Skeletal muscle satellite cell (primary cell): Measurements from ENCODE around the gene MAEL.

Experiments used
- H3K27me3 ChIP-seq: 2 replicates; pipeline ENCODE4 v1.7.0; 2013; ENCODE audit warnings: low read length; ENCODE audit not compliant: control insufficient read depth, insufficient read depth
- H3K36me3 ChIP-seq: 2 replicates; pipeline ENCODE4 v1.7.0; 2013; ENCODE audit warnings: mild to moderate bottlenecking, control low read depth, low read length; ENCODE audit not compliant: insufficient read depth
- H3K4me1 ChIP-seq: 2 replicates; pipeline ENCODE4 v1.7.0; 2013; ENCODE audit warnings: low read length; ENCODE audit not compliant: control insufficient read depth, insufficient read depth
- H3K4me2 ChIP-seq: 2 replicates; pipeline ENCODE4 v1.7.0; 2013; ENCODE audit warnings: mild to moderate bottlenecking, low read length
- H3K4me3 ChIP-seq: 2 replicates; pipeline ENCODE4 v1.7.0; 2013; ENCODE audit warnings: low read length
- H3K9ac ChIP-seq: 2 replicates; pipeline ENCODE4 v1.7.0; 2013; ENCODE audit warnings: mild to moderate bottlenecking, low read depth, low read length, moderate library complexity
- H3K9me3 ChIP-seq: replicated peaks from 2 replicates; pipeline ENCODE4 v1.7.0; 2013; ENCODE audit warnings: mild to moderate bottlenecking, control low read depth, low read length

The MAEL gene

DNA sequence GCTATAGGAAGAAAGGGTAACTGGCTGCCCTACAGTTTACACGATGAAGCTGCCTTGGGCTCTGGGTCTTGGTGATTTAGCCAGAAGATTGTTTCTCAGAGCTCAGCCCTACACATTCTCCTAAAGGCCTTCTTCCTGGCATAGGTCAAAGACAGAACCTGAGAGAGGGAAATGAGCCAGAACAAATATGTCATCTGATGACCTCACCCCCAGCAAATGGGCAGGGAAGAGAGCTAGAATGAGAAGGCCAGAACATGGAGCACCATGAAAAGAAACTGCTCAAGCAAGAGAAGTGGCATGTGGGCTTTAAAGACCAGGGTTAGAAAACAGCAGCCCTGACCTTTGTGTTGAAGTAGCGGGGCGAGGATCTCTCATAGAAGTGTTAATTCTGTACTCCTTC is 8.3 kb upstream of the MAEL start:
- Histone ChIP-seq H3K4me1 (no peaks in the 10 kb centered on the region), H3K4me2 (no peak overlapping the region), H3K4me3 (no peak overlapping the region), H3K36me3 (no peaks in the 10 kb centered on the region), H3K9me3 (no peaks in the 10 kb centered on the region), H3K27me3 (peaks cover 35% of the 10 kb centered on the region), H3K9ac (no peak overlapping the region)

DNA sequence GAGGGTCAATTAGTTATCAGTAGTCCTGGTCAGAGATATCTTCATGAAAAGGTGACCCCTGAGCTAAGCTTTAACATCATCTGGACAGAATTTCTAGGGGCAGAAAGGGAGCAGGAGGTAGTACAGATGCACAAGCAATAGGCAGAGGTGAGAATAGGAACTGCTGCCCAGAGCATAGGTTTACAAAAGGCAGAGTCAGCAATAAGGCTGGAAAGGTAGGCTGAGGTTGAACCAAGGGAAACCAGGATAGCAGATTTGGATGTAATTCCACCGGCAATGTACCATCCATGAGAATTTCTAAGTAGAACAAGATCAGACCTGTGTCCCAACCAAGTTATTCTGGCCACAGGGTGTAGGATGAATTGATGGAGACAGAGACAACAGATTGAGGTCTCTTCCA is 7.5 kb upstream of the MAEL start:
- Histone ChIP-seq H3K36me3 (no peaks in the 10 kb centered on the region), H3K9ac (no peak overlapping the region), H3K4me3 (no peak overlapping the region), H3K27me3 (peaks cover 28% of the 10 kb centered on the region), H3K4me2 (no peak overlapping the region), H3K4me1 (no peaks in the 10 kb centered on the region), H3K9me3 (no peaks in the 10 kb centered on the region)

DNA sequence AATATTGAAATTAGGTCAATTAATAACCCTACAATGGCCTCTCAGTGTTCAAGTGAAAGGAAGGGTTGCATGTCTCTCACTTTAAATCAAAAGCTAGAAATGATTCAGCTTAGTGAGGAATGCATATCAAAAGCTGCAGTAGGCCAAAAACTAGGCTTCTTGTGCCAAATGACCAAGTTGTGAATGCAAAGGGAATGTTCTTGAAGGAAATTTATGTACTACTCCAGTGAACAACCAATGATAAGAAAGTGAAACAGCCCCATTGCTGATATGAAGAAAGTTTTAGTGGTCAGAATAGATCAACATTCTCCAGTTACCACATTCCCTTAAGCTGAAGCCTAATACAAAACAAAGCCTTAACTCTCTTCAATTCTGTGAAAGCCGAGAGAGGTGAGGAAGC is 10.0 kb downstream of the MAEL start:
- Histone ChIP-seq H3K9ac (no peak overlapping the region), H3K27me3 (no peaks in the 10 kb centered on the region), H3K4me2 (no peak overlapping the region), H3K4me3 (no peak overlapping the region), H3K36me3 (no peaks in the 10 kb centered on the region), H3K9me3 (no peaks in the 10 kb centered on the region), H3K4me1 (no peaks in the 10 kb centered on the region)

DNA sequence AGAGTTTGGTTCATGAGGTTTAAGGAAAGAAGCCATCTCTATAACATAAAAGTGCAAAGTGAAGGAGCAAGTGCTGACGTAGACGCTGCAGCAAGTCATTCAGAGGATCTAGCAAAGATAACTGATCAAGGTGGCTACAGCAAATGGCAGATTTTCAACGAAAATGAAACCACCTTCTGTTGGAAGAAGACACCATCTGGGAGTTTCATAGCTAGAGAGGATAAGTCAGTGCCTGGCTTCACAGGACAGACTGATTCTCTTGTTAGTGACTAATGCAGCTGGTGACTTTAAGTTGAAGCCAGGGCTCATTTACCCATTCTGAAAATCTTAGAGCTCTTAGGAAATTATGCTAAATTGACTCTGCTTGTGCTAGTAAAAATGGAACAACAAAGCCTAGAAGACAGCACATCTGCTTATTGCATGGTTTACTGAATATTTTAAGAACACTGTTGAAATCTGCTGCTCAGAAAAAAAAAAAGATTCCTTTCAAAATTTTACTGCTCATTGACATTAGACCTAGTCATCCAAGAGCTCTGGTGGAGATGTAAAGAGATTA is 10.5 kb downstream of the MAEL start:
- H3K9ac ChIP-seq, result no peak overlapping the region
- no peak overlapping the region for H3K4me2 ChIP-seq
- H3K9me3 ChIP-seq, result no peaks in the 10 kb centered on the region
- no peaks in the 10 kb centered on the region for H3K27me3 ChIP-seq
- H3K4me3 ChIP-seq, result no peak overlapping the region
- no peaks in the 10 kb centered on the region for H3K4me1 ChIP-seq
- no peaks in the 10 kb centered on the region for H3K36me3 ChIP-seq

DNA sequence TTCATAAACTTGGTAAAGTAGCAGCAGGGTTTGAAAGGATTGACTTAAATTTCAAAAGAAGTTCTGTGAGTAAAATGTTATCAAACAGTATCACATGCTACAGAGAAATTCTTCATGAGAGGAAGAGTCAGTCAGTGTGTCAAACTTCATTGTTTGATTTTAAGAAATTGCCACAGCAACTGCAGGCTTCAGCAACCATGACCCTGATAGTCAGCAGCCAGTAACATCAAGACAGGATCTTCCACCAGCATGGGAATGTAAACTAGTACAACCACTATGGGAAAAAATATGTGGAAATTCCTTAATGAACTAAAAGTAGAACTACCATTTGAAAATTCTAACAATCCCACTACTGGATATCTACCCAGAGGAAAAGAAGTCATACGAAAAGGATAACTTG is 11.5 kb downstream of the MAEL start:
- Histone ChIP-seq H3K4me2 (no peak overlapping the region), H3K4me1 (no peaks in the 10 kb centered on the region), H3K4me3 (no peak overlapping the region), H3K36me3 (no peaks in the 10 kb centered on the region), H3K9me3 (no peaks in the 10 kb centered on the region), H3K27me3 (peaks cover 3% of the 10 kb centered on the region), H3K9ac (no peak overlapping the region)

DNA sequence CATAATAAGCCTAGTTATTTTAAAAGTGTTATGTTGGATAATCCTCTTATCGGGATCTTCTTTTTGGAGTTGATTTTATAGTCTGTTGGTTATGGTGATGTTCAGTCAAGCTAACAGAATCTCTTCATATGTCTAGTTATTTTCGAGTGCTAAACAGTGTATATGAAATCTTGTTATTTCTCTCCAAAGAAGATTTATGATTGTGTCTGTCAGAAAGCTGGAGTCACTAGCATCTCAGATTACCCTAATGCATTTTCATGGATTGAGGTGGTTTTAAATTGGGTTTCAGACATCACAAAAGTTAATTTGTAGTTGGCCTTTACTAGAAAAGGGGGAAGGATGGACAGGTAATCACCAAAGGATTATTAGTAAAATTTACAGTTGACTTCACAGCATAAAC is 13.3 kb downstream of the MAEL start:
- no peaks in the 10 kb centered on the region for H3K9me3 ChIP-seq
- H3K27me3 ChIP-seq, result peaks cover 3% of the 10 kb centered on the region
- no peak overlapping the region for H3K4me3 ChIP-seq
- no peaks in the 10 kb centered on the region for H3K36me3 ChIP-seq
- H3K9ac ChIP-seq, result no peak overlapping the region
- H3K4me2 ChIP-seq, result no peak overlapping the region
- H3K4me1 ChIP-seq, result no peaks in the 10 kb centered on the region

DNA sequence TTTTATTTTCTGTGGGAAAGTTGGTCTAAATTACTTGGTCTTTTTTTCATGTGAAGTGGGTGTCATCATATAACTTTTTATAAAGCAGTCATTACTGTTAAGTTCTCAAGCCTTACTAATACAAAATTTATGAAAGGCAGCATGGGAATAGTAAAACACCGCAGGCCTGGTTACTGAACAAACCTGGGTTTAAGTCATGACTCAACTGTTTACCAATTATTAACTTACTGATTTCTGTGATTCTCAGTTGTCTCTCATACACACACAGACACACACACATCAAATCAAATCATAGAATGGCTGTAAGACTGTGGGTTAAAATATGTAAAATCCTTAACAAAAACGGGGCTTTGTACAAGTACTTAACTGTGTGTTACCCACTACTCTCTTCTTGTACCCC is 14.6 kb downstream of the MAEL start:
- no peak overlapping the region for H3K4me2 ChIP-seq
- H3K36me3 ChIP-seq, result no peaks in the 10 kb centered on the region
- peaks cover 3% of the 10 kb centered on the region for H3K27me3 ChIP-seq
- H3K9ac ChIP-seq, result no peak overlapping the region
- H3K9me3 ChIP-seq, result no peaks in the 10 kb centered on the region
- no peaks in the 10 kb centered on the region for H3K4me1 ChIP-seq
- H3K4me3 ChIP-seq, result no peak overlapping the region

DNA sequence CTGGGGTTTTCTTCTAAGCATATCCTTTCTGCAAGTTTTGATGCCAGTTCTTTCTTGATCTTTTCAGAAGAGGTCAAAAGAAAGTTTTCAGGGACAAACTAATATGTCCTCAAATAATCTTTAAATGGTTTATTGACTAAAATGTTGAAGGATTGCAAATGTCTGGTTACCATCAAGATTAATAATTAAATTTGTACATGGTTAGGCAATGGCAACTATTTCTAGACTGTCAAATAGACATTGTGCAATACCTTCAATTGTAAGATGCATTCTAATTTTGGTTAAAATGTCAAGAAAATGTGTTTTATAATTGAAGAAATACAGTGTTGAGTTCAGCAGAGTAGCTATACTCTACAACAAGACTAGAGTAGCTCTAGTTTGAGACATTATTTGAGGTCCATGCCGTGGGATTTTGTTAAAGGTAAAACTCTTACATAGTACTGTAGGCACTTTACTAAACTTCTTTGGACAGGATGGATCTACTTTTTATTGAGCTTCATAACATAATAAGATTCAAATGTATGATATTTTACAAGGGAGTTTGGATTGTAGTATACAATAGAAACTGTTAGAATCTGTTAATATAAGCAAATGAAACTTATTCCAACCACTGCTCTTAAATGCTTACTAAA is 22.6 kb downstream of the MAEL start:
- Histone ChIP-seq H3K36me3 (no peaks in the 10 kb centered on the region), H3K4me3 (no peak overlapping the region), H3K9ac (no peak overlapping the region), H3K4me2 (no peak overlapping the region), H3K9me3 (no peaks in the 10 kb centered on the region), H3K27me3 (no peaks in the 10 kb centered on the region), H3K4me1 (no peaks in the 10 kb centered on the region)

DNA sequence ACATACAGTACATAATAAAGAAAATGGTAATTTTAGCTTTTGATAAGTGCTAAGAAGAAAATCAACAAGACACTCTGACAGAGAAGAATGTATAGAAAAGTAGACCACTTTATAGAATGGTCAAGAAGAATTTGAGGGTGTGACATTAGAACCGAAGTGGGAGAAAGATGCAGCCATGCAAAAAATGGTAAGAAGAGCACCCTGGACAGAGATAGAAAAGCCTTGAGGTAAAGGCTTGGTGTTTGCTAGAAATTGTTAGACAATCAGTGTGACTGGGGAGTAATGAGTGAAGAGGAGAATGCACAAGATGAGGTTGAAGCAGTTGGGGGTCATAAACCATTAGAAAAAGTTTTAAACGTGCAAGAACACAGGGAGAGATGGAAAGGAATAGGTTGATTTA is 23.5 kb downstream of the MAEL start:
- no peaks in the 10 kb centered on the region for H3K9me3 ChIP-seq
- no peak overlapping the region for H3K4me2 ChIP-seq
- H3K4me3 ChIP-seq, result no peak overlapping the region
- no peaks in the 10 kb centered on the region for H3K4me1 ChIP-seq
- H3K36me3 ChIP-seq, result no peaks in the 10 kb centered on the region
- H3K27me3 ChIP-seq, result no peaks in the 10 kb centered on the region
- H3K9ac ChIP-seq, result no peak overlapping the region

DNA sequence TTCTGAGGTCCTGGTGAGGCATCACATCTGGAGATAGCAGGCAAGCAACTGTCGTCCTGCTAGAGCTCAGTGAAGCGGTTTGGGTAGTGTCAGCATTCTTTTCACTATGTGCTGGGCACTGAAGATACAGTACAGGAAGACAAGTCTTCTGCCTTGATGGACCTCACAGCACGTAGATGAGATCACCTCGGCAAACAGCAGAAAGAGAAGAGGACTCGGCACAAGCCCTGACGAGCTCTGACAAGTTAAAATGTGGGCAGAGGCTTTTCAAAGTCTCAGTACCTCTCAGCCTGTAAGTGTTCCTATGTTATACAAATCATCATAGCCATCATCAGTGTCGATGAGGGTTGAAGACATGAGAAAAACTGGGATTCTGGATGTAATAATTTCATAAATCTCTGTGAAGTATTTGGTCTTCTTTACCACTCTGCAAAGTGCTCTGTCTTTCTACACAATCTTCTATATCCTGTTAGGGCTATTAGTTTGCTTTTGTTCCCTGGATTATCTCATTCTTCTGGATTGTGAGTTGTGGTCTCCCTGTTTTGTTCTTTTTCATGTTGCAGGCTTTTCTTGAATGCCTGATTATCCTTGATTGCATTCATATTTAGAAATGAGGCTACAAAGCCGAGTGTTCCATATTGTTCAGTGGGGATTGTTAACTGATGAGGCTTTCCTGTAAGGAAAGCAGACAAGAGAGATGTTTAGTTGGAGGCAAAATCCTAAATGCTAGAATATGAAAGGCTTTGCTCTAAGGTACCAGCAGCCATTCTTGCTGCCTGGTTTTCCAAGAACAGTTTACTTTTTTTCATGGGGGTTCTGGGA is 24.2 kb downstream of the MAEL start:
- Histone ChIP-seq H3K9ac (no peak overlapping the region), H3K4me3 (no peak overlapping the region), H3K36me3 (no peaks in the 10 kb centered on the region), H3K4me1 (no peaks in the 10 kb centered on the region), H3K27me3 (no peaks in the 10 kb centered on the region), H3K9me3 (no peaks in the 10 kb centered on the region), H3K4me2 (no peak overlapping the region)

DNA sequence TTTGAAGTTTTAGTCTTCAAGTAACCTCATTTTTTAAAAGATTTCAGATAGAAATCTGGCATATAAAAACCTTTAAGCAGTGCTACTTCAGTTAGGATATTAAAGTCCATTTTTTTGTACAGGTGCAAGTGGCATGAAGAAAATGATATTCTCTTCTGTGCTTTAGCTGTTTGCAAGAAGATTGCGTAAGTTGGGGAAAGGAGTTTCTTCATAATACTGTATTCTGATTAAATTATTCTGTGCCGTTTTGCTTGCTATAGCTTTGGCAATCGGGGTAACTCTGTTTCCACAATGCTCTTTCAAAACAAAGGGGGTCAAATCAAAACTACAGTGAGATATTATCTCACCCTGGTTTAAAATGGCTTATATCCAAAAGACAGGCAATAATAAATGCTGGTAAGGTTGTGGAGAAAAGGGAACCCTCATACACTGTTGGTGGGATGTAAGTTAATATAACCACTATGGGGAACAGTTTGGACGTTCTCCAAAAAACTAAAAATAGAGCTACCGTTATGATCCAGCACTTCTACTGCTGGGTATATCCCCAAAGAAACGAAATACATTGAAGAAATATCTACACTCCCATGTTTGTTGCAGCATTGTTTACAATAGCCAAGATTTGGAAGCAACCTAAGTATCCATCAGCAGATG is 27.1 kb downstream of the MAEL start:
- Histone ChIP-seq H3K27me3 (no peaks in the 10 kb centered on the region), H3K4me2 (no peak overlapping the region), H3K36me3 (no peaks in the 10 kb centered on the region), H3K4me3 (no peak overlapping the region), H3K4me1 (no peaks in the 10 kb centered on the region), H3K9ac (no peak overlapping the region), H3K9me3 (no peaks in the 10 kb centered on the region)
